Activated CD4-positive, alpha-beta T cell treated with anti-CD3 and anti-CD28 coated beads for 36 hours (primary cell): ENCODE measurements around the gene LITAFD. TPM values are rescaled to one million over a fixed set of nuclear protein-coding genes. Genes with fewer than 3 reads are reported as not detected.

Experiments used
- ATAC-seq: fragments of 200-7000 bp; cut with Tn5 transposase; one replicate; pipeline ENCODE4 v1.10.0; 2021; ENCODE audit warnings: mild to moderate bottlenecking, moderate library complexity
- CTCF ChIA-PET: fragments of 350-600 bp; sonication (Branson Sonifier 250); formaldehyde crosslinking; loops from one replicate; lab custom pipeline; 2021; ENCODE audit warnings: antibody characterized with exemption; lab: Charles Lee
- POLR2A ChIA-PET: fragments of 350-600 bp; sonication (Branson Sonifier 250); formaldehyde crosslinking; loops from one replicate; lab custom pipeline; 2021; ENCODE audit warnings: antibody characterized with exemption, inconsistent platforms; lab: Charles Lee
- DNase-seq: peaks from one replicate; pipeline ENCODE4 v3.0.0-alpha.2; 2020
- H3K27ac Mint-ChIP-seq: one replicate; pipeline ENCODE4 v1.8.0; 2021; ENCODE audit warnings: mixed read lengths
- H3K27me3 Mint-ChIP-seq: one replicate; pipeline ENCODE4 v1.8.0; 2021; ENCODE audit warnings: mixed read lengths
- H3K36me3 Mint-ChIP-seq: one replicate; pipeline ENCODE4 v1.8.0; 2021; ENCODE audit warnings: low read depth, mixed read lengths
- H3K4me1 Mint-ChIP-seq: one replicate; pipeline ENCODE4 v1.8.0; 2021; ENCODE audit warnings: mixed read lengths
- H3K4me3 Mint-ChIP-seq: one replicate; pipeline ENCODE4 v1.8.0; 2021; ENCODE audit warnings: mild to moderate bottlenecking, moderate library complexity, mixed read lengths
- H3K9me3 Mint-ChIP-seq: one replicate; pipeline ENCODE4 v1.8.0; 2021; ENCODE audit warnings: low read depth, mixed read lengths
- intact Hi-C, 2 experiments: fragments of 100-400 bp; cut with DNase I in 1 of 2; cut with micrococcal nuclease in 1 of 2; formaldehyde crosslinking; loops; one replicate each; pipeline versions ENCODE4 v1.14.2 to v1.15.1; 2022 to 2024; cut with DNase I, micrococcal nuclease
- total RNA-seq, 2 experiments: library from RNA; stranded (reverse); gene quantifications; one replicate each; pipeline ENCODE4 v1.2.3, GENCODE V29; 2021

Gene LITAFD
- total RNA-seq, 2 experiments from 2014 or later: not detected

- intact Hi-C loops: loop anchor here (5.0 kb wide), 2 partner anchors 38 to 83 kb away; partner anchors contain the start of gene USP7 (in 1 of the 2)
- POLR2A ChIA-PET: interaction anchor here (0.8 kb wide), 1 partner anchor 24 kb away, joined by 3 read pairs; no protein-coding TSS in a partner anchor
- Mint-ChIP-seq H3K36me3 (peaks cover 75% of the 10 kb centered on the region), H3K4me1 (peaks cover 81% of the 10 kb centered on the region), H3K9me3 (no peaks in the 10 kb centered on the region), H3K4me3 (no peak overlapping the region), H3K27ac (peak overlapping the region; percentile 58), H3K27me3 (no peaks in the 10 kb centered on the region)
- ATAC-seq (no peak), DNase-seq (no peak)
- CTCF ChIA-PET: interaction anchor here (0.8 to 4.7 kb wide), 4 partner anchors 10 to 44 kb away, joined by 3 to 19 read pairs (median 4); no protein-coding TSS in a partner anchor
Observed at GRCh38 chr16:8924214-8924613, 42.1 kb downstream of the LITAFD start.

DNA sequence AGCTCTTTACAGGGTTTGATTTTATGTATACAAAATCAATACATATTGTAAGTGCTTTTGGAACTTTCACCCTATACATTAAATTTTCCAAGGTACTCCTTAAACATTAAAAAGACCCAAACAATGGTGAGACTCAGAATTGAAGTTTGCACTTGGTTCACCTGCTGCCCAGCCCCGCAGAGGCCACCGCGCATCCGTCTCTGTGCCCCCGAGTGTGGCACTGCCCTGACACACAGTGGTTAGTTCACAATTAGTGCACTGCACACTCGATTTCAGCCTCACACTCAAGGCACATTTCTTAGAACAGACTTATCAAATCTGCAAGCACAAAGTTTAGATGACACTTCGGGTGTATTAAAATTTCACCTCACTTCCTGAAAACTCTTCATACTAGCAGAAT is 43.3 kb downstream of the LITAFD start:
- Mint-ChIP-seq H3K4me3 (no peak overlapping the region), H3K36me3 (peaks cover 71% of the 10 kb centered on the region), H3K27me3 (no peaks in the 10 kb centered on the region), H3K27ac (peak overlapping the region; percentile 26), H3K4me1 (peaks cover 78% of the 10 kb centered on the region), H3K9me3 (no peaks in the 10 kb centered on the region)
- CTCF ChIA-PET: interaction anchor here (1.2 to 4.7 kb wide), 3 partner anchors 9 to 12 kb away, joined by 4 to 19 read pairs (median 5); no protein-coding TSS in a partner anchor
- ATAC-seq (no peak), DNase-seq (no peak)
- POLR2A ChIA-PET: no interaction called here
- intact Hi-C loops: no loop called here

DNA sequence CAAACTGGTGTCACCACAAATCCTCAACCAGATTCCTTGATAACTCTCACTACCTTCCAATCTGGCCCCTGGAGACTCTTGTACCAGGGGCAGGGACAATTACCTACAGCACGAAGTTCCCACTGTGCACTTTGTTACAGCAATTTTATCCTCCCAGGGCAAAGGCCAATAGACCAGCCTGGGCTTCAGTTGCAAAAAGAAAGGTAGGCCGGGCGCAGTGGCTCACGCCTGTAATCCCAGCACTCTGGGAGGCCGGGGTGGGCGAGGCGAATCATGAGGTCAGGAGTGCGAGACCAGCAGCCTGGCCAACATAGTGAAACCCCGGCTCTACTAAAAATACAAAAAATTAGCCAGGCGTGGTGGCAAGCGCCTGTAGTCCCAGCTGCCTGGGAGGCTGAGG is 44.7 kb downstream of the LITAFD start:
- H3K27me3 Mint-ChIP-seq: no peaks in the 10 kb centered on the region
- H3K4me3 Mint-ChIP-seq: no peak overlapping the region
- intact Hi-C loops: no loop called here
- DNase-seq (no peak), ATAC-seq (no peak)
- no peaks in the 10 kb centered on the region for H3K9me3 Mint-ChIP-seq
- ChIA-PET POLR2A (no interaction called here), CTCF (interaction anchor here (0.6 kb wide), 2 partner anchors 318 to 328 kb away, joined by 3 to 4 read pairs; no protein-coding TSS in a partner anchor)
- H3K4me1 Mint-ChIP-seq: peaks cover 66% of the 10 kb centered on the region
- H3K27ac Mint-ChIP-seq: no peak overlapping the region
- peaks cover 59% of the 10 kb centered on the region for H3K36me3 Mint-ChIP-seq

DNA sequence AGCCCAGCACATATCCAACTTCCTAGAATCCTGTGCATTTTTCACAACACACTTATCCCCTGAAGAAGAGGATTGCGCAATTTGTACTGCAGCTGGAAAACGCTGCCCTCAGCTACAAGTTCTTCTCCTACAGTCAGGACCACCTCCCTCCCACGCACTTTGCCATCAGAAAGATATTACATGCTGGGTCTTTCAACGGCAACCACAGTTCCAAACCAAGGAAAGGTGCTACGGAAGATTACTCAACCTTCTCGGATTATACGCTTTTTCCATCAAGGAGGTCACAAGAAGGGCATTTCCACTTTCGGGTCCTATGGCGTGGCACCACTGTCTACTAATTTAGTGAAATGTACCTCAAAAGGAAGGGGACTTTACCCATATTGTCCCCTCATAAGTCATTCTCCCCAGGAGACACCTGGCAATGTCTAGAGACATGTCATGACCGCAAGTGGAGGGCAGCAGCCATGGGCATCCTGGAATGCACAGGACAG is 46.4 kb downstream of the LITAFD start:
- peak overlapping the region; percentile 61 for H3K27ac Mint-ChIP-seq

GRCh38 chr16:8929086-8929748 is 47.1 kb downstream of the LITAFD start:
- peaks cover 60% of the 10 kb centered on the region for H3K4me1 Mint-ChIP-seq
- peaks cover 46% of the 10 kb centered on the region for H3K36me3 Mint-ChIP-seq
- H3K27me3 Mint-ChIP-seq: no peaks in the 10 kb centered on the region
- ChIA-PET POLR2A (no interaction called here), CTCF (interaction anchor here (0.6 to 1.2 kb wide), 4 partner anchors 13 to 112 kb away, joined by 3 read pairs; no protein-coding TSS in a partner anchor)
- no peak for ATAC-seq
- H3K27ac Mint-ChIP-seq: peak overlapping the region; percentile 24
- intact Hi-C loops: no loop called here
- no peaks in the 10 kb centered on the region for H3K9me3 Mint-ChIP-seq
- DNase-seq: no peak
- no peak overlapping the region for H3K4me3 Mint-ChIP-seq

More for the DNA sequence above, 46.4 kb downstream of the LITAFD start:
- DNase-seq (peak; percentile 66), ATAC-seq (peak; percentile 84)
- Mint-ChIP-seq H3K4me3 (no peak overlapping the region), H3K4me1 (peaks cover 62% of the 10 kb centered on the region), H3K9me3 (no peaks in the 10 kb centered on the region), H3K27me3 (no peaks in the 10 kb centered on the region), H3K36me3 (peaks cover 49% of the 10 kb centered on the region)
- intact Hi-C loops: loop anchor here (1.0 kb wide), 2 partner anchors 8 to 37 kb away; no protein-coding TSS in a partner anchor
- POLR2A ChIA-PET: no interaction called here
- CTCF ChIA-PET: interaction anchor here (0.6 to 1.4 kb wide), 5 partner anchors 8 to 1583 kb away, joined by 3 to 11 read pairs (median 3); no protein-coding TSS in a partner anchor

DNA sequence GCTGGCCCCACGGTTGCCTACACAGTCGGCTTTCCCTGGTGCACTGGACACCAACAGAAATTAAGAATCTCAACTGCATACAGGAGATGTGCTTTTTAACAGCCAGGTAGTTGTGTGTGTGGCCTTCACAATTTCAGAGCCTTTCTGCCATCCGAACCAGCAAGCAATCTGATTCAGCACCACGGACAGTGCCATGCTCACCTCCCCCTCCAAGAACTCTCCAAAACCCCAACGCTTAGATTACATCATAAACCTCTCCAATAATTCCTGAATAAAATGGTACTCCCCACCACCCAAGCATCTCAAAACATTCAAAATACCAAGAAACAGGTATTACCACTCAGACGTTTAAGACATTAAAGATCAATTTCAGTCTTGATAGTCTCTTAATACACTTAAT is 49.7 kb downstream of the LITAFD start:
- intact Hi-C loops: no loop called here
- peaks cover 31% of the 10 kb centered on the region for H3K36me3 Mint-ChIP-seq
- H3K9me3 Mint-ChIP-seq: no peaks in the 10 kb centered on the region
- ATAC-seq (no peak), DNase-seq (peak; percentile 72)
- CTCF ChIA-PET: no interaction called here
- H3K4me1 Mint-ChIP-seq: peaks cover 63% of the 10 kb centered on the region
- POLR2A ChIA-PET: no interaction called here
- no peaks in the 10 kb centered on the region for H3K27me3 Mint-ChIP-seq
- H3K4me3 Mint-ChIP-seq: no peak overlapping the region
- no peak overlapping the region for H3K27ac Mint-ChIP-seq

DNA sequence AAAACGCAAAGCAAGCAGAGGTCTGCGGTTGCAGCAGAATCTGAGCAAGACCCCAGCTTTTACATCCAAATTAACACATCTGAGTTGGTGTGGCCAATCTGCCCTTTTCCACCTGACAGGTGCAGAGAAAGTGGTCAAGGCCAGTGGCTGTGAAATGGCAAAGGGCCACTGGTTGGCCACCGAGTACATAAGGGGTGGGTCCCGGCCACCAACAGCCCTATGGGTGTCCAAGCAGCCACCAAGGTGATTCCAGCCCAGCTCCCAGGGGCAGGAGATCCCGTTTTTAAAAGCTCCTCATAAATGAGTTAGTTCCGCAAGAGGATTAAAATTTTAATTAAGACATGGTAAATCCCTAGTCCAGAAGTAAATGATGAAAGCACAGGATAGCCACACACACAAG is 52.5 kb downstream of the LITAFD start:
- Mint-ChIP-seq H3K27me3 (no peaks in the 10 kb centered on the region), H3K4me1 (peaks cover 68% of the 10 kb centered on the region), H3K27ac (no peak overlapping the region), H3K36me3 (peaks cover 10% of the 10 kb centered on the region), H3K4me3 (no peak overlapping the region), H3K9me3 (no peaks in the 10 kb centered on the region)
- ChIA-PET POLR2A (no interaction called here), CTCF (interaction anchor here (0.6 to 7.3 kb wide), 7 partner anchors 8 to 298 kb away, joined by 3 to 78 read pairs (median 4); no protein-coding TSS in a partner anchor)
- ATAC-seq (no peak), DNase-seq (no peak)
- intact Hi-C loops: no loop called here

Other genes starting within 250 kb of the LITAFD start
- 1 to 10 TPM; 5.4 to 6.0 TPM for gene ABAT, start 207.7 kb upstream of the LITAFD start, total RNA-seq
- gene TMEM186, start 84.7 kb upstream of the LITAFD start, total RNA-seq: 10 to 100 TPM in 1 of 2 experiments, 1 to 10 TPM in 1; 9.4 to 14.5 TPM
- gene PMM2, start 84.5 kb upstream of the LITAFD start, total RNA-seq: 10 to 100 TPM; 38.3 to 39.0 TPM
- 10 to 100 TPM; 49.4 to 64.5 TPM for gene CARHSP1, start 13.3 kb upstream of the LITAFD start, total RNA-seq
- 100 to 1,000 TPM; 165 to 198 TPM for gene USP7, start 81.6 kb downstream of the LITAFD start, total RNA-seq
- 10 to 100 TPM; 42.4 to 51.4 TPM for gene HAPSTR1, start 209.3 kb downstream of the LITAFD start, total RNA-seq